Stomach (tissue), 9 donors: ENCODE measurements around the gene KLK8. TPM values are rescaled to one million over a fixed set of nuclear protein-coding genes. Genes with fewer than 3 reads are reported as not detected.

Source experiments
- DNase-seq, 2 donors: peaks; one replicate each; pipeline versions ENCODE4 v3.0.0 to v3.0.0-alpha.2; 2013 to 2019
- H3K27ac ChIP-seq, 5 donors: fragments of 200-600 bp in 4 of 5; sonication (generic) in 4 of 5; one replicate each; pipeline ENCODE4 v1.5.1; 2013 to 2019; ENCODE audit warnings: mild to moderate bottlenecking in 1 of 5, moderate library complexity in 1 of 5
- H3K27me3 ChIP-seq, 3 donors: fragments of 200-600 bp; sonication (generic); one replicate each; pipeline ENCODE4 v1.5.1; 2017 to 2019; ENCODE audit warnings: mixed run types in 1 of 3
- H3K36me3 ChIP-seq, 4 donors: fragments of 200-600 bp; sonication (generic); 1 replicate in 3 of 4; 2 replicates in 1 of 4; pipeline ENCODE4 v1.5.1; 2016 to 2019
- H3K4me1 ChIP-seq, 4 donors: fragments of 200-600 bp; sonication (generic); one replicate each; pipeline ENCODE4 v1.5.1; 2016 to 2019
- H3K4me3 ChIP-seq, 4 donors: fragments of 200-600 bp; sonication (generic) in 3 of 4; one replicate each; pipeline ENCODE4 v1.5.1; 2016 to 2019; ENCODE audit warnings: mild to moderate bottlenecking in 1 of 4
- H3K9me3 ChIP-seq, 4 donors: fragments of 200-600 bp; sonication (generic); one replicate each; pipeline ENCODE4 v1.5.1; 2016 to 2019
- EP300 ChIP-seq: sonication (generic); formaldehyde crosslinking; IDR thresholded peaks from one replicate; pipeline ENCODE4 v1.6.1; 2017; ENCODE audit warnings: antibody characterized with exemption
- POLR2A ChIP-seq, 4 donors: fragments of 450-650 bp; IDR thresholded peaks; one replicate each; pipeline ENCODE4 v1.6.1; 2016; ENCODE audit warnings: antibody characterized with exemption in 4 of 4, control low read depth in 2 of 4, mild to moderate bottlenecking in 1 of 4, moderate library complexity in 1 of 4
- POLR2AphosphoS5 ChIP-seq, 3 donors: sonication (generic); formaldehyde crosslinking; IDR thresholded peaks; one replicate each; pipeline ENCODE4 v1.6.1; 2016; ENCODE audit warnings: antibody characterized with exemption in 3 of 3
- WGBS, 5 donors: extraction: QIAGEN DNeasy Blood & Tissue Kit in 3 of 5; methylation state at CpG; one replicate each; pipeline versions ENCODE4 v1.1.5 to v1.1.7; 2013 to 2018; 5-methylcytosine and 5-hydroxymethylcytosine counted together
- intact Hi-C: fragments of 100-400 bp; cut with DNase I; formaldehyde crosslinking; loops from one replicate; pipeline ENCODE4 v1.15.1; 2023; ENCODE audit warnings: low total_unique reads
- polyA plus RNA-seq, 3 donors: library from polyadenylated mRNA; stranded (reverse); fragments of 200-250 nt; gene quantifications; one replicate each; pipeline ENCODE4 v1.2.3, GENCODE V29; 2013
- total RNA-seq, 5 donors: library from RNA; depleted of rRNA; stranded (reverse); fragments of >200 nt; gene quantifications; one replicate each; pipeline versions ENCODE4 v1.1.0 to v1.2.3, GENCODE V29; 2014 to 2016
- TF ChIP-seq, protein P1 (sequence below), 7 experiments: fragments of 450-650 bp in 4 of 7; fragments of 200-600 bp in 3 of 7; sonication (generic) in 3 of 7; IDR thresholded peaks; one replicate each; pipeline ENCODE4 v1.5.1; 2016 to 2019; ENCODE audit warnings: antibody characterized with exemption in 7 of 7, control low read depth in 2 of 7, mild to moderate bottlenecking in 1 of 7
- donor health status: healthy with polysubstance abuse.
- donor health status: Bipolar disorder and iron deficiency.
- donor health status: healthy.

The KLK8 gene
- total and polyA plus RNA-seq, 8 donors = 116 TPM; not detected in 7

DNA sequence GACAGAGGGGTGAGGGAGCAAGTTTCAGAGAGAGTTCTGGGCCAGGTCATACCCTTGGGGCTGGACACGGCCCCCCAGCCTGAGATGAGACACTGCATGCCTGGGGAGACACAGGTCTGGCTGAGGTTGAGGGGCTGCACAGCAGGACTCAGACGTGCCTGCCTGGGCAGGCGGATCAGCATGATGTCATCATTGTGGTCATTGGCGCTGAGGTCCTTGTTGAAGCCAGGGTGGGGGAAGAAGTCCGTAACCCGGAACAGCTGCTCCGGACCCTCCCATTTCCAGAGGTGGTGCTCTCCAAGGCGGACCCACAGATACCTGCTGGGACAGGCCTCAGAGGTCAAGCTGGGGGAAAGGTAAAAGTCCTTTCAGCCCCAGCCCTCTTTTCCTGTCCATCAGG, 5.0 kb upstream of the KLK8 start:
- TF ChIP-seq EP300 (no peak), POLR2A (IDR thresholded peaks at IDR 0.05) (no peak), POLR2AphosphoS5 (IDR thresholded peaks at IDR 0.05) (no peak)
- TF ChIP-seq, protein P1, sequence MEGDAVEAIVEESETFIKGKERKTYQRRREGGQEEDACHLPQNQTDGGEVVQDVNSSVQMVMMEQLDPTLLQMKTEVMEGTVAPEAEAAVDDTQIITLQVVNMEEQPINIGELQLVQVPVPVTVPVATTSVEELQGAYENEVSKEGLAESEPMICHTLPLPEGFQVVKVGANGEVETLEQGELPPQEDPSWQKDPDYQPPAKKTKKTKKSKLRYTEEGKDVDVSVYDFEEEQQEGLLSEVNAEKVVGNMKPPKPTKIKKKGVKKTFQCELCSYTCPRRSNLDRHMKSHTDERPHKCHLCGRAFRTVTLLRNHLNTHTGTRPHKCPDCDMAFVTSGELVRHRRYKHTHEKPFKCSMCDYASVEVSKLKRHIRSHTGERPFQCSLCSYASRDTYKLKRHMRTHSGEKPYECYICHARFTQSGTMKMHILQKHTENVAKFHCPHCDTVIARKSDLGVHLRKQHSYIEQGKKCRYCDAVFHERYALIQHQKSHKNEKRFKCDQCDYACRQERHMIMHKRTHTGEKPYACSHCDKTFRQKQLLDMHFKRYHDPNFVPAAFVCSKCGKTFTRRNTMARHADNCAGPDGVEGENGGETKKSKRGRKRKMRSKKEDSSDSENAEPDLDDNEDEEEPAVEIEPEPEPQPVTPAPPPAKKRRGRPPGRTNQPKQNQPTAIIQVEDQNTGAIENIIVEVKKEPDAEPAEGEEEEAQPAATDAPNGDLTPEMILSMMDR (IDR thresholded peaks at IDR 0.05) = no peak
- Histone ChIP-seq H3K9me3 (peaks cover 0 to 3% (median 0%) of the 10 kb centered on the region in 4 donors), H3K27me3 (peaks cover 3 to 75% (median 38%) of the 10 kb centered on the region in 3 donors), H3K27ac (no peak overlapping the region), H3K4me3 (no peak overlapping the region), H3K36me3 (no peaks in the 10 kb centered on the region), H3K4me1 (peaks cover 0 to 9% (median 0%) of the 10 kb centered on the region in 4 donors)
- intact Hi-C loops = no loop called here
- no peak for DNase-seq
- 40 to 54% (median 45%) methylated on average over 8 of the region's 8 CpGs for WGBS, 5 donors

DNA sequence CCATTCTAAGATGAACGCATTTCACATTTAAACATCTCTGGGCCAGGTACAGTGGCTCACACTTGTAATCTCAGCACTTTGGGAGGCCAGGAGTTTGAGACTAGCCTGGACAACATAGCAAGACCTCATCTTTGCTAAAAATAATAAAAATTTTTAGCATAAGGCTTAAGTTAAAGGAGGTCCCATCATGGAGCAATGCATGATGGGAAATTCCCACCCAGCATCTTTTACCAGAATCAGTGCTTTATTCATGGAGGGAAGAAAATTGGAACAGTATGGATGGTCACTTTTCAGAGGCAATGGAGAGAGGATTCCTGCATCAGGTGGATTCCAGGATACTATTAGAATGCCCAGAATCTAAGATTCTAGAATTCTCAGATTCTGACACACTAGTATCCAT, 3.8 kb upstream of the KLK8 start:
- intact Hi-C loops = no loop called here
- Histone ChIP-seq H3K9me3 (peaks cover 0 to 3% (median 0%) of the 10 kb centered on the region in 4 donors), H3K27me3 (peaks cover 3 to 75% (median 45%) of the 10 kb centered on the region in 3 donors), H3K4me3 (no peak overlapping the region), H3K36me3 (no peaks in the 10 kb centered on the region), H3K27ac (no peak overlapping the region), H3K4me1 (peaks cover 0 to 9% (median 0%) of the 10 kb centered on the region in 4 donors)
- 68 to 97% (median 89%) methylated on average over 1 of the region's 1 CpG for WGBS, 5 donors
- TF ChIP-seq EP300 (no peak), POLR2A (IDR thresholded peaks at IDR 0.05) (no peak), POLR2AphosphoS5 (IDR thresholded peaks at IDR 0.05) (no peak)
- TF ChIP-seq, protein P1 (IDR thresholded peaks at IDR 0.05) = no peak
- no peak for DNase-seq

DNA sequence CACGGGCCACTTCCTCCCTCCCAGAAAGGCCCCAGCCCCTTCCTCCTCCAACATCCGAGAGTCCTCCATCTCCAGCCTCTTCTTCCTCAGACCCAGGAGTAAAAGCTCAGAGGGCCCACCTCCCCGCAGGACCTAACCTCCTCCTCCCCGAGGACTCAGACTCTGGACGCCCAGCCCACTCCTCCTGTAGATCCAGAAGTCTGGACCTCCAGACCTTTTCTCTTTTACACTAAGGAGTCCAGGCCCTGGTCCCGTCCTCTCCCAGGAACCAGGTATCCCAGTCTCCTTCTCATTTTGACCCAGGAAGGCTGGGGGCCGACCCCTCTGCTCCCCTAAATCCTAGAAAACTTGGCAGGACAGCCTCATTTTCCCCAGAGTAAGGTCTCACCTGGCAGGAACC, 1.9 kb upstream of the KLK8 start:
- Histone ChIP-seq H3K27ac (no peak overlapping the region), H3K4me3 (no peak overlapping the region), H3K4me1 (peaks cover 0 to 9% (median 0%) of the 10 kb centered on the region in 4 donors), H3K27me3 (peaks cover 3 to 75% (median 41%) of the 10 kb centered on the region in 3 donors), H3K9me3 (peaks cover 0 to 3% (median 0%) of the 10 kb centered on the region in 4 donors), H3K36me3 (no peaks in the 10 kb centered on the region)
- intact Hi-C loops = no loop called here
- 70 to 82% (median 79%) methylated on average over 7 of the region's 7 CpGs for WGBS, 5 donors
- TF ChIP-seq POLR2AphosphoS5 (IDR thresholded peaks at IDR 0.05) = no peak
- no peak for TF ChIP-seq EP300
- no peak for TF ChIP-seq POLR2A (IDR thresholded peaks at IDR 0.05)
- DNase-seq = no peak

DNA sequence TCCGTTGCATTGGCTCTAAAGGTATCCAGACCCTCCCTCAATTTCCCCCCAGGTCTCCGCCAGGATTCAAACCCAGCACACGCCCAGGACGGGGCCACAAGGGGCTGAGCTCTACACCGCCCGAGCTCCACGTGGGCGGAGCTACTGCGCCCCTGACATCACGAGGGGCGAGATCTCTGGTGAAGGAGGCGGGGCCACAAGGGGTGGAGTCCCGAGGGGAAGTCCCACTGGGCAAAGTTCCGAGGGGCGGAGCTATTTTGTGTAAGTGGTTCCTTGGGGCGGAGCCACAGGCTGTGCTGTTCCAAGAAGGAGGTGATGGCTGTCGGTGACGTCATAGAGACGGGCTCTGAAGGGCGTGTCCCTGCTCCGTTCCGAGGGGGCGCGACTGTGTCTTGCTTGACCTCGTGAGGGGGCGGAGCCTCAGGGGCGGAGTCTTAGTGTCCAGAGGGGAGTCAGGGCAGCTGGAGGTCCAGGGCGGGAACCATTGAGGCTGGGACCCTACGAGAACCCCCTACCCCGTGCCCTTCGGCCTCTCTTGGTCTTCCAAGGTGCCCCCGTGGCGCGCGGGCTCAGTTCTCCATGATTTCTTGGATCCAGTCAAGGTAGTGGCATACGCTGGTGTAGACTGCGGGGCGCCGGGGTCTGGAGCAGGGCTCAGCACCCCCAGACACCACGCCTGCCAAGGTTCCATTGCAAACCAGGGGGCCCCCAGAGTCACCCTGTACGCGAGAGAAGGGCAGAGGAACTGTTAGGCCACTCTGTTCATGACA, 1.3 kb upstream of the KLK8 start:
- no peak for TF ChIP-seq POLR2A (IDR thresholded peaks at IDR 0.05)
- TF ChIP-seq POLR2AphosphoS5 (IDR thresholded peaks at IDR 0.05) = no peak
- TF ChIP-seq, protein P1 (IDR thresholded peaks at IDR 0.05) = no peak
- no peak for TF ChIP-seq EP300
- Histone ChIP-seq H3K4me3 (no peak overlapping the region), H3K27me3 (peaks cover 3 to 78% (median 41%) of the 10 kb centered on the region in 3 donors), H3K36me3 (no peaks in the 10 kb centered on the region), H3K9me3 (peaks cover 0 to 3% (median 0%) of the 10 kb centered on the region in 4 donors), H3K4me1 (peaks cover 0 to 9% (median 0%) of the 10 kb centered on the region in 4 donors), H3K27ac (no peak overlapping the region)
- DNase-seq = peak in 1 of 2 donors; percentile 41
- 21 to 70% (median 60%) methylated on average over 18 to 42 of the region's 42 CpGs for WGBS, 5 donors
- intact Hi-C loops = no loop called here
